Ishikawa (cell line): ENCODE measurements around the gene C2CD3.

Source experiments
- CEBPB ChIP-seq: IDR thresholded peaks from 2 replicates; pipeline ENCODE4 v1.6.1; 2012
- CREB1 ChIP-seq: IDR thresholded peaks from 2 replicates; pipeline ENCODE4 v1.6.1; 2012; ENCODE audit warnings: low read depth
- EGR1 ChIP-seq: IDR thresholded peaks from 2 replicates; pipeline ENCODE4 v1.6.1; 2012
- EP300 ChIP-seq: IDR thresholded peaks from 2 replicates; pipeline ENCODE4 v1.6.1; 2012; ENCODE audit warnings: borderline replicate concordance
- FOXM1 ChIP-seq: IDR thresholded peaks from 2 replicates; pipeline ENCODE4 v1.6.1; 2012; ENCODE audit warnings: low read depth, borderline replicate concordance
- NFIC ChIP-seq: IDR thresholded peaks from 2 replicates; pipeline ENCODE4 v1.6.1; 2012
- RAD21 ChIP-seq: IDR thresholded peaks from 2 replicates; pipeline ENCODE4 v1.6.1; 2012; ENCODE audit warnings: low read depth
- TAF1 ChIP-seq: IDR thresholded peaks from 2 replicates; pipeline ENCODE4 v1.6.1; 2012; ENCODE audit warnings: low read depth, mild to moderate bottlenecking
- TCF12 ChIP-seq: IDR thresholded peaks from 2 replicates; pipeline ENCODE4 v1.6.1; 2012; ENCODE audit warnings: low read depth
- TEAD4 ChIP-seq: IDR thresholded peaks from 2 replicates; pipeline ENCODE4 v1.6.1; 2012
- USF1 ChIP-seq: IDR thresholded peaks from 2 replicates; pipeline ENCODE4 v1.6.1; 2012
- YY1 ChIP-seq: IDR thresholded peaks from 2 replicates; pipeline ENCODE4 v1.6.1; 2012; ENCODE audit warnings: low read depth
- ZBTB7A ChIP-seq: IDR thresholded peaks from 2 replicates; pipeline ENCODE4 v1.6.1; 2012; ENCODE audit warnings: low read depth
- TF ChIP-seq, protein P1 (sequence below): IDR thresholded peaks from 2 replicates; pipeline ENCODE4 v1.6.1; 2012
- TF ChIP-seq, protein P2 (sequence below): IDR thresholded peaks from 2 replicates; pipeline ENCODE4 v1.6.1; 2012; ENCODE audit warnings: low read depth, mild to moderate bottlenecking

The C2CD3 gene

GRCh38 chr11:74100231-74100630, 70.6 kb downstream of the C2CD3 start:
- no peak for TF ChIP-seq FOXM1
- TF ChIP-seq, protein P1, sequence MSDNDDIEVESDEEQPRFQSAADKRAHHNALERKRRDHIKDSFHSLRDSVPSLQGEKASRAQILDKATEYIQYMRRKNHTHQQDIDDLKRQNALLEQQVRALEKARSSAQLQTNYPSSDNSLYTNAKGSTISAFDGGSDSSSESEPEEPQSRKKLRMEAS = no peak

GRCh38 chr11:74097686-74098237, 73.0 kb downstream of the C2CD3 start:
- TF ChIP-seq FOXM1 (no peak), EP300 (no peak), NFIC (no peak), TCF12 (no peak), RAD21 (no peak), CREB1 (no peak), TAF1 (no peak), YY1 (no peak), EGR1 (no peak), ZBTB7A (no peak), USF1 (no peak), CEBPB (no peak), TEAD4 (no peak)
- TF ChIP-seq, protein P1 = no peak
- TF ChIP-seq, protein P2, sequence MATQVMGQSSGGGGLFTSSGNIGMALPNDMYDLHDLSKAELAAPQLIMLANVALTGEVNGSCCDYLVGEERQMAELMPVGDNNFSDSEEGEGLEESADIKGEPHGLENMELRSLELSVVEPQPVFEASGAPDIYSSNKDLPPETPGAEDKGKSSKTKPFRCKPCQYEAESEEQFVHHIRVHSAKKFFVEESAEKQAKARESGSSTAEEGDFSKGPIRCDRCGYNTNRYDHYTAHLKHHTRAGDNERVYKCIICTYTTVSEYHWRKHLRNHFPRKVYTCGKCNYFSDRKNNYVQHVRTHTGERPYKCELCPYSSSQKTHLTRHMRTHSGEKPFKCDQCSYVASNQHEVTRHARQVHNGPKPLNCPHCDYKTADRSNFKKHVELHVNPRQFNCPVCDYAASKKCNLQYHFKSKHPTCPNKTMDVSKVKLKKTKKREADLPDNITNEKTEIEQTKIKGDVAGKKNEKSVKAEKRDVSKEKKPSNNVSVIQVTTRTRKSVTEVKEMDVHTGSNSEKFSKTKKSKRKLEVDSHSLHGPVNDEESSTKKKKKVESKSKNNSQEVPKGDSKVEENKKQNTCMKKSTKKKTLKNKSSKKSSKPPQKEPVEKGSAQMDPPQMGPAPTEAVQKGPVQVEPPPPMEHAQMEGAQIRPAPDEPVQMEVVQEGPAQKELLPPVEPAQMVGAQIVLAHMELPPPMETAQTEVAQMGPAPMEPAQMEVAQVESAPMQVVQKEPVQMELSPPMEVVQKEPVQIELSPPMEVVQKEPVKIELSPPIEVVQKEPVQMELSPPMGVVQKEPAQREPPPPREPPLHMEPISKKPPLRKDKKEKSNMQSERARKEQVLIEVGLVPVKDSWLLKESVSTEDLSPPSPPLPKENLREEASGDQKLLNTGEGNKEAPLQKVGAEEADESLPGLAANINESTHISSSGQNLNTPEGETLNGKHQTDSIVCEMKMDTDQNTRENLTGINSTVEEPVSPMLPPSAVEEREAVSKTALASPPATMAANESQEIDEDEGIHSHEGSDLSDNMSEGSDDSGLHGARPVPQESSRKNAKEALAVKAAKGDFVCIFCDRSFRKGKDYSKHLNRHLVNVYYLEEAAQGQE = no peak

- TF ChIP-seq, protein P2 = no peak
- TF ChIP-seq FOXM1 (no peak), EP300 (no peak), CREB1 (no peak)
- TF ChIP-seq, protein P1 = no peak
Measured at GRCh38 chr11:74094393-74094792, 76.4 kb downstream of the C2CD3 start.

GRCh38 chr11:74092425-74092824, 78.4 kb downstream of the C2CD3 start:
- no peak for TF ChIP-seq TCF12
- TF ChIP-seq TAF1 = no peak
- no peak for TF ChIP-seq CEBPB
- no peak for TF ChIP-seq TEAD4

DNA sequence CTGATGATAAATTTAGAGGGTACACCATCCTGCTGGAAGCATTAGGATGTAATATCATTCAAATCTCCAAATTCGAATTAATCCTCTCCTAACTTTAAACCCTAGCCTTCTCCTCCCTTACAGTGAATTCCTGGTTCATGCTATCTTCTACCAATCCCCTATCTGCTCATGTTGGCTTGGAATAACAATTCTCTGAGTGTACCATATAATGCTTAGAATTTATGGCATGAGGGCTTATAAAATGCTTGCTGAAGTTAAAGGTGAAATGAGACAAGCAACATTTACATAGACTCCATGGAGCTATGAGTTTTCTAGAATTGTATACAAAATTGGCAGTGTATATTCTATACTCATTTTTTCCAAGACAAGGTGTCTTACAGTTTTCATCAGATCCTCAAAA, 79.3 kb downstream of the C2CD3 start:
- no peak for TF ChIP-seq CREB1

DNA sequence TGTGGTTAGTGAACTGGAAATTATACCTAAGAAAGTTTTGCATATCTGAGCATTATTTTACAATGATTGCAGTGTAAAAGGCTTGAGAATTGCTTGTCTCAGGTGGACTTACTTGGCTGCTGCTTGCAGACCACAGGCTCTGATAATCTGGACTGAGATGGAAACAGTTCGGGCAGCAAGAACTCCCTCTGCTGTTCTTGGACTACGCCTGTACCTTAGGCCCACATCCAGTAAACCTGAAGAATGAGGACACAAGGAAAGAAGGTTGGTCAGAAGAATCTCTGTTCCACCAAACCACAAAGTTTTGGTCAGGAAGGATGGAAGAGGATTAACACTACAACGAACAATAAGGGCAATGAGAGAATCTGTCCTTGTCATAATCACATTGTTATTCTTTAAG, 80.1 kb downstream of the C2CD3 start:
- TF ChIP-seq, protein P2 = no peak
- TF ChIP-seq RAD21 = peak; percentile 26
- no peak for TF ChIP-seq EGR1
